ENCODE data around the gene CCM2.

The CCM2 gene

GRCh38 chr7:44969701-44970522 lies 30.1 kb upstream of the CCM2 start:
- no peak for DNase-seq

GRCh38 chr7:44970523-44971051 lies 29.4 kb upstream of the CCM2 start:
- no peak for DNase-seq

- no peak for DNase-seq
Measured at GRCh38 chr7:44971188-44971901, 28.7 kb upstream of the CCM2 start.

GRCh38 chr7:44971902-44972441 lies 28.0 kb upstream of the CCM2 start:
- peak in 2 of 3 experiments; percentile 33 to 68 for DNase-seq

GRCh38 chr7:44972562-44972961 lies 27.4 kb upstream of the CCM2 start:
- DNase-seq, result no peak

- peak in 2 of 3 experiments; percentile 4 to 24 for DNase-seq
Measured at GRCh38 chr7:44973610-44974401, 26.2 kb upstream of the CCM2 start.

- peak in 1 of 3 experiments; percentile 32 for DNase-seq
Measured at GRCh38 chr7:44974549-44974948, 25.5 kb upstream of the CCM2 start.

GRCh38 chr7:44975331-44976039 lies 24.5 kb upstream of the CCM2 start:
- DNase-seq, result no peak

- no peak for DNase-seq
Measured at GRCh38 chr7:44976040-44976745, 23.8 kb upstream of the CCM2 start.

GRCh38 chr7:44976746-44977196 lies 23.2 kb upstream of the CCM2 start:
- no peak for DNase-seq

- DNase-seq, result no peak
Measured at GRCh38 chr7:44977304-44977958, 22.6 kb upstream of the CCM2 start.

GRCh38 chr7:44977959-44978335 lies 22.1 kb upstream of the CCM2 start:
- DNase-seq, result peak in 2 of 3 experiments; percentile 58 to 74

- DNase-seq, result no peak
Measured at GRCh38 chr7:44978511-44979366, 21.3 kb upstream of the CCM2 start, which contains the start of gene MYO1G. Gene MYO1G, minus strand, starts transcription at chr7:44979015. Its CDS starts 54 bp downstream, at chr7:44978961.

- no peak for DNase-seq
Measured at GRCh38 chr7:44979481-44980392, 20.3 kb upstream of the CCM2 start.

- no peak for DNase-seq
Measured at GRCh38 chr7:44980393-44981034, 19.5 kb upstream of the CCM2 start.

- DNase-seq, result no peak
Measured at GRCh38 chr7:44981035-44981706, 18.8 kb upstream of the CCM2 start.

GRCh38 chr7:44982535-44982923 lies 17.5 kb upstream of the CCM2 start:
- no peak for DNase-seq
